HepG2 (cell line): ENCODE results near the gene ACTA2. TPM values are rescaled to one million over a fixed set of nuclear protein-coding genes. Genes with fewer than 3 reads are reported as not detected.

Experiments used
- ATF1 ChIP-seq: IDR thresholded peaks from 2 replicates; pipeline ENCODE4 v1.6.1; 2016; ENCODE audit warnings: mild to moderate bottlenecking, control low read depth
- CCDC6 ChIP-seq: sonication (generic); formaldehyde crosslinking; IDR thresholded peaks from 2 replicates; pipeline ENCODE4 v1.8.1; 2022; ENCODE audit warnings: mild to moderate bottlenecking, missing genetic modification reagents, moderate library complexity
- DMTF1 ChIP-seq: sonication (generic); formaldehyde crosslinking; IDR thresholded peaks from 2 replicates; pipeline ENCODE4 v1.4.0; 2020; ENCODE audit warnings: mild to moderate bottlenecking, missing genetic modification reagents
- DNMT1 ChIP-seq: sonication (generic); formaldehyde crosslinking; IDR thresholded peaks from 2 replicates; pipeline ENCODE4 v1.5.1; 2020; ENCODE audit warnings: mild to moderate bottlenecking, missing genetic modification reagents
- ELF4 ChIP-seq: sonication (generic); formaldehyde crosslinking; IDR thresholded peaks from 2 replicates; pipeline ENCODE4 v1.5.0; 2020; ENCODE audit warnings: missing genetic modification reagents, mild to moderate bottlenecking, moderate library complexity, borderline replicate concordance
- ESRRA ChIP-seq: sonication (generic); formaldehyde crosslinking; IDR thresholded peaks from 2 replicates; pipeline ENCODE4 v1.5.1; 2020; ENCODE audit warnings: mild to moderate bottlenecking, low read depth, missing genetic modification reagents
- IKZF5 ChIP-seq: IDR thresholded peaks from 2 replicates; pipeline ENCODE4 v1.6.1; 2018; ENCODE audit warnings: missing genetic modification reagents, mild to moderate bottlenecking, missing compliant biosample characterization
- NFAT5 ChIP-seq: sonication (generic); formaldehyde crosslinking; IDR thresholded peaks from 2 replicates; pipeline ENCODE4 v1.4.0; 2020; ENCODE audit warnings: missing genetic modification reagents
- PAXIP1 ChIP-seq: sonication (generic); formaldehyde crosslinking; conservative IDR thresholded peaks from 2 replicates; pipeline ENCODE4 v1.4.0; 2020; ENCODE audit warnings: mild to moderate bottlenecking, missing genetic modification reagents, moderate library complexity
- PHF20 ChIP-seq: sonication (generic); formaldehyde crosslinking; IDR thresholded peaks from 2 replicates; pipeline ENCODE4 v1.5.0; 2020; ENCODE audit warnings: mild to moderate bottlenecking, missing genetic modification reagents
- SCMH1 ChIP-seq: sonication (generic); formaldehyde crosslinking; IDR thresholded peaks from 2 replicates; pipeline ENCODE4 v1.9.0; 2021; ENCODE audit warnings: missing genetic modification reagents, mild to moderate bottlenecking, borderline replicate concordance
- SMAD3 ChIP-seq: sonication (generic); formaldehyde crosslinking; IDR thresholded peaks from 2 replicates; pipeline ENCODE4 v1.4.0; 2020; ENCODE audit warnings: missing genetic modification reagents
- YY1 ChIP-seq: IDR thresholded peaks from 2 replicates; pipeline ENCODE4 v1.6.1; 2011; ENCODE audit warnings: low read length, low read depth, moderate library complexity, mild to moderate bottlenecking; ENCODE audit not compliant: insufficient read depth, insufficient replicate concordance
- ZNF143 ChIP-seq: sonication (generic); formaldehyde crosslinking; IDR thresholded peaks from 2 replicates; pipeline ENCODE4 v1.4.0; 2020; ENCODE audit warnings: missing genetic modification reagents
- ZNF24 ChIP-seq: fragments of 450-650 bp; IDR thresholded peaks from 2 replicates; pipeline ENCODE4 v1.6.1; 2017; ENCODE audit warnings: antibody characterized with exemption, mild to moderate bottlenecking
- ZNF44 ChIP-seq: sonication (generic); formaldehyde crosslinking; IDR thresholded peaks from 2 replicates; pipeline ENCODE4 v1.5.1; 2020; ENCODE audit warnings: mild to moderate bottlenecking, missing genetic modification reagents
- ZSCAN9 ChIP-seq: IDR thresholded peaks from 2 replicates; pipeline ENCODE4 v1.6.1; 2016; ENCODE audit warnings: borderline replicate concordance
- polyA plus RNA-seq, 8 experiments: library from polyadenylated mRNA; depleted of rRNA in 3 of 8; stranded (reverse) in 7 of 8; unstranded in 1 of 8; fragments of >200 nt; fragmentation: Illumina TruSeq in 4 of 8; extraction: Trizol in 4 of 8; gene quantifications; 2 replicates each; pipeline versions ENCODE4 v1.2.1 to v1.2.3, GENCODE V29; 2011 to 2016; ENCODE audit warnings: low read depth in 4 of 8, missing spikeins in 1 of 8, mixed read lengths in 1 of 8; ENCODE audit not compliant: insufficient read depth in 1 of 8
- total RNA-seq, 5 experiments: library from RNA; depleted of rRNA; stranded (reverse); fragments of >200 nt; fragmentation: Illumina TruSeq; extraction: Trizol; gene quantifications; 2 replicates each; pipeline ENCODE4 v1.2.3, GENCODE V29; 2016; ENCODE audit warnings: low read depth in 1 of 5

Gene ACTA2
- total and polyA plus RNA-seq, 2 of the 13 experiments (the other 11 are each of a cell fraction or from before 2014, with no cell fraction given): 21.8 to 59.9 TPM

- no peak for TF ChIP-seq ZNF143 (CRISPR knock-in tag)
- TF ChIP-seq SCMH1 (CRISPR knock-in tag): no peak
- no peak for TF ChIP-seq ESRRA (CRISPR knock-in tag)
- TF ChIP-seq ZNF44 (CRISPR knock-in tag): no peak
- TF ChIP-seq DNMT1 (CRISPR knock-in tag): no peak
- 0 out of 2 replicates have a peak, but pooled peaks have one; percentile 20 for TF ChIP-seq ZSCAN9
- no peak for TF ChIP-seq PAXIP1
- TF ChIP-seq CCDC6: no peak; the same call in 1 of the 2 replicates
- no peak for TF ChIP-seq DMTF1 (CRISPR knock-in tag)
- TF ChIP-seq NFAT5 (CRISPR knock-in tag): no peak
- no peak for TF ChIP-seq PHF20
- no peak for TF ChIP-seq ZNF24
- no peak for TF ChIP-seq IKZF5
- TF ChIP-seq ELF4 (CRISPR knock-in tag): no peak
- TF ChIP-seq SMAD3 (CRISPR knock-in tag): no peak
- no peak for TF ChIP-seq ATF1 (CRISPR knock-in tag)
- no peak for TF ChIP-seq YY1
Observed at GRCh38 chr10:88990384-88991160, 38.0 kb upstream of the ACTA2 start, which contains the start of gene FAS (continued).
